ENCODE measurements around the gene TAS2R14.

The TAS2R14 gene

GRCh38 chr12:10889226-10889625, 49.8 kb downstream of the TAS2R14 start:
- no peaks in the 10 kb centered on the region for H3K27me3 ChIP-seq (replicated peaks; ENCODE audit: control insufficient read depth, insufficient read depth, low read length)
- no peak overlapping the region for H3K4me3 ChIP-seq (replicated peaks; ENCODE audit: low read depth, low read length)
- H3K36me3 ChIP-seq (ENCODE audit: control insufficient read depth, insufficient read depth, low read length): no peaks in the 10 kb centered on the region
- no peak for DNase-seq (ENCODE audit: extremely low read depth, insufficient read length)
- no peak for TF ChIP-seq CTCF (IDR thresholded peaks at IDR 0.05; ENCODE audit: insufficient read depth, low read length, poor library complexity, severe bottlenecking)
